ENCODE data around the gene LDB3.

LDB3 gene

GRCh38 chr10:86651631-86652331 is 16.5 kb upstream of the LDB3 start:
- DNase-seq: no peak

- DNase-seq: no peak
Measured at GRCh38 chr10:86652361-86653202, 15.7 kb upstream of the LDB3 start.

GRCh38 chr10:86653379-86653778 is 14.9 kb upstream of the LDB3 start:
- DNase-seq: no peak

- no peak for DNase-seq
Measured at GRCh38 chr10:86653987-86654386, 14.3 kb upstream of the LDB3 start.

- DNase-seq: no peak
Measured at GRCh38 chr10:86654411-86655172, 13.7 kb upstream of the LDB3 start, which contains the start of gene OPN4. TSS of gene OPN4 (plus strand) at chr10:86654547. CDS start at chr10:86654784, 237 bp downstream.

GRCh38 chr10:86655173-86655540 is 13.2 kb upstream of the LDB3 start:
- DNase-seq: no peak

GRCh38 chr10:86655596-86655995 is 12.7 kb upstream of the LDB3 start:
- no peak for DNase-seq

- DNase-seq: no peak
Measured at GRCh38 chr10:86657011-86657395, 11.3 kb upstream of the LDB3 start.

- DNase-seq: no peak
Measured at GRCh38 chr10:86657396-86658011, 10.8 kb upstream of the LDB3 start.

- DNase-seq: no peak
Measured at GRCh38 chr10:86658261-86658741, 10.0 kb upstream of the LDB3 start.

- no peak for DNase-seq
Measured at GRCh38 chr10:86658751-86659150, 9.6 kb upstream of the LDB3 start.

GRCh38 chr10:86659161-86659691 is 9.1 kb upstream of the LDB3 start:
- no peak for DNase-seq

- no peak for DNase-seq
Measured at GRCh38 chr10:86659721-86660453, 8.4 kb upstream of the LDB3 start.

- DNase-seq: no peak
Measured at GRCh38 chr10:86661161-86662025, 6.9 kb upstream of the LDB3 start.

GRCh38 chr10:86662186-86663045 is 5.9 kb upstream of the LDB3 start:
- DNase-seq: no peak

GRCh38 chr10:86663046-86663345 is 5.3 kb upstream of the LDB3 start:
- DNase-seq: no peak

- no peak for DNase-seq
Measured at GRCh38 chr10:86663576-86664339, 4.6 kb upstream of the LDB3 start.

- no peak for DNase-seq
Measured at GRCh38 chr10:86664341-86665217, 3.7 kb upstream of the LDB3 start.

Measured in activated CD4-positive, alpha-beta T cell treated with anti-CD3 and anti-CD28 coated beads, Interleukin-2, amount 50 U/mL, for 16 hours (primary cell).